ENCODE results near the gene GALM. TPM values are rescaled to one million over a fixed set of nuclear protein-coding genes. Genes with fewer than 3 reads are reported as not detected.

The GALM gene
- total and polyA plus RNA-seq, 2 of the 13 experiments (the other 11 are each of a cell fraction or from before 2014, with no cell fraction given) = 65.5 to 90.0 TPM

DNA sequence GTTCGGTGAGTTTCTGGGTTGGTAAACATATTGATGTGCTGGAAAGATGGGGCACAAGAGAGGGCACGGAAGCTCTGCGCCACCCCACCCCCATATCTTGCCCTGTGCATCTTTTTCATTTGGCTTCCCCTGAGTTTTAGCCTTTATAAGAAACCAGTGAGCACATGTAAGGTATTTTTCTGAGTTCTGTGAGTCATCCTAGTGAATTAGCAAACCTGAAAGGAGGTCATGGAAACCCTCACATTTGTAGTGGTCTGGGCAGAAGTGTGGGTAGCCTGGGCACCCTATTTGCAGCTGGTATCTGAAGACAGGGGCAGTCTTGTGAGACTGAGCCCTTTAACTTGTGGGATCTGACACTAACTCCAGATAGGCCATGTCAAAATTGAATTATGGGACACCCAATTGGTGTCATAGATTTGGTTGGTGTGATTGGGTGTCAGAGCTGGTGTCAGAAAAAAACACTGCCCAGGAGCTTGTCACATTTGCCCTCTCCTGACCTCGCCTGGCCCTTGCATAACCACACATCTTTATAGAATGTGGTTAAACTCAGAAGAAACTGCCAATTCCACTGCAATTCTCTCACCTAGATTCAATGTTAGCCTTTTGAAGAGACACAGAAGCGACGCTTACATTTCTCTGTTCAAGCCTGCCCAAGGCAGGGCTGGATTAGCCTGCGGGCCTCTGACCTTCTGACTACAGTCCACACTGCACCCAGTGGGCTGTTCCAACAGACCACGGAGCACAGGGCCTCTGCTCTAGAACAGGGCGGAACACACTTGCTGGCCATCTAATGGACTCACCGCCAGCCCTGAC, 12.0 kb upstream of the GALM start (continued):
- TF ChIP-seq HDAC1 (CRISPR knock-in tag; IDR thresholded peaks at IDR 0.05) (peak; percentile 43; the same call in 1 of the 2 replicates), MED1 (CRISPR knock-in tag; IDR thresholded peaks at IDR 0.05) (no peak), NR2C2 (CRISPR knock-in tag; IDR thresholded peaks at IDR 0.05; ENCODE audit: borderline replicate concordance) (peak; percentile 50), ZNF674 (CRISPR knock-in tag; IDR thresholded peaks at IDR 0.05; ENCODE audit: low read depth) (no peak), FOXA3 (CRISPR knock-in tag; IDR thresholded peaks at IDR 0.05) (no peak), IRF2 (CRISPR knock-in tag; IDR thresholded peaks at IDR 0.05) (0 out of 2 replicates have a peak, but pooled peaks have one; percentile 25), SOX6 (IDR thresholded peaks at IDR 0.05) (no peak), SOX6 (CRISPR knock-in tag; IDR thresholded peaks at IDR 0.05) (peak; percentile 59), PHF5A (CRISPR knock-in tag; IDR thresholded peaks at IDR 0.05; ENCODE audit: low read depth, unreplicated experiment) (peak; percentile 61), TBX3 (IDR thresholded peaks at IDR 0.05; ENCODE audit: borderline replicate concordance) (no peak), ATF7 (IDR thresholded peaks at IDR 0.05) (no peak), ATF7 (CRISPR knock-in tag; IDR thresholded peaks at IDR 0.05) (no peak)
- TF ChIP-seq, protein P1, sequence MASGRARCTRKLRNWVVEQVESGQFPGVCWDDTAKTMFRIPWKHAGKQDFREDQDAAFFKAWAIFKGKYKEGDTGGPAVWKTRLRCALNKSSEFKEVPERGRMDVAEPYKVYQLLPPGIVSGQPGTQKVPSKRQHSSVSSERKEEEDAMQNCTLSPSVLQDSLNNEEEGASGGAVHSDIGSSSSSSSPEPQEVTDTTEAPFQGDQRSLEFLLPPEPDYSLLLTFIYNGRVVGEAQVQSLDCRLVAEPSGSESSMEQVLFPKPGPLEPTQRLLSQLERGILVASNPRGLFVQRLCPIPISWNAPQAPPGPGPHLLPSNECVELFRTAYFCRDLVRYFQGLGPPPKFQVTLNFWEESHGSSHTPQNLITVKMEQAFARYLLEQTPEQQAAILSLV (CRISPR knock-in tag; IDR thresholded peaks at IDR 0.05; ENCODE audit: borderline replicate concordance) = peak; percentile 66; the same call in 1 of the 2 replicates
- TF ChIP-seq, protein P2, sequence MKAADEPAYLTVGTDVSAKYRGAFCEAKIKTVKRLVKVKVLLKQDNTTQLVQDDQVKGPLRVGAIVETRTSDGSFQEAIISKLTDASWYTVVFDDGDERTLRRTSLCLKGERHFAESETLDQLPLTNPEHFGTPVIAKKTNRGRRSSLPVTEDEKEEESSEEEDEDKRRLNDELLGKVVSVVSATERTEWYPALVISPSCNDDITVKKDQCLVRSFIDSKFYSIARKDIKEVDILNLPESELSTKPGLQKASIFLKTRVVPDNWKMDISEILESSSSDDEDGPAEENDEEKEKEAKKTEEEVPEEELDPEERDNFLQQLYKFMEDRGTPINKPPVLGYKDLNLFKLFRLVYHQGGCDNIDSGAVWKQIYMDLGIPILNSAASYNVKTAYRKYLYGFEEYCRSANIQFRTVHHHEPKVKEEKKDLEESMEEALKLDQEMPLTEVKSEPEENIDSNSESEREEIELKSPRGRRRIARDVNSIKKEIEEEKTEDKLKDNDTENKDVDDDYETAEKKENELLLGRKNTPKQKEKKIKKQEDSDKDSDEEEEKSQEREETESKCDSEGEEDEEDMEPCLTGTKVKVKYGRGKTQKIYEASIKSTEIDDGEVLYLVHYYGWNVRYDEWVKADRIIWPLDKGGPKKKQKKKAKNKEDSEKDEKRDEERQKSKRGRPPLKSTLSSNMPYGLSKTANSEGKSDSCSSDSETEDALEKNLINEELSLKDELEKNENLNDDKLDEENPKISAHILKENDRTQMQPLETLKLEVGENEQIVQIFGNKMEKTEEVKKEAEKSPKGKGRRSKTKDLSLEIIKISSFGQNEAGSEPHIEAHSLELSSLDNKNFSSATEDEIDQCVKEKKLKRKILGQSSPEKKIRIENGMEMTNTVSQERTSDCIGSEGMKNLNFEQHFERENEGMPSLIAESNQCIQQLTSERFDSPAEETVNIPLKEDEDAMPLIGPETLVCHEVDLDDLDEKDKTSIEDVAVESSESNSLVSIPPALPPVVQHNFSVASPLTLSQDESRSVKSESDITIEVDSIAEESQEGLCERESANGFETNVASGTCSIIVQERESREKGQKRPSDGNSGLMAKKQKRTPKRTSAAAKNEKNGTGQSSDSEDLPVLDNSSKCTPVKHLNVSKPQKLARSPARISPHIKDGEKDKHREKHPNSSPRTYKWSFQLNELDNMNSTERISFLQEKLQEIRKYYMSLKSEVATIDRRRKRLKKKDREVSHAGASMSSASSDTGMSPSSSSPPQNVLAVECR (CRISPR knock-in tag; IDR thresholded peaks at IDR 0.05; ENCODE audit: borderline replicate concordance) = peak; percentile 42; the same call in 1 of the 2 replicates
- TF ChIP-seq, protein P3, sequence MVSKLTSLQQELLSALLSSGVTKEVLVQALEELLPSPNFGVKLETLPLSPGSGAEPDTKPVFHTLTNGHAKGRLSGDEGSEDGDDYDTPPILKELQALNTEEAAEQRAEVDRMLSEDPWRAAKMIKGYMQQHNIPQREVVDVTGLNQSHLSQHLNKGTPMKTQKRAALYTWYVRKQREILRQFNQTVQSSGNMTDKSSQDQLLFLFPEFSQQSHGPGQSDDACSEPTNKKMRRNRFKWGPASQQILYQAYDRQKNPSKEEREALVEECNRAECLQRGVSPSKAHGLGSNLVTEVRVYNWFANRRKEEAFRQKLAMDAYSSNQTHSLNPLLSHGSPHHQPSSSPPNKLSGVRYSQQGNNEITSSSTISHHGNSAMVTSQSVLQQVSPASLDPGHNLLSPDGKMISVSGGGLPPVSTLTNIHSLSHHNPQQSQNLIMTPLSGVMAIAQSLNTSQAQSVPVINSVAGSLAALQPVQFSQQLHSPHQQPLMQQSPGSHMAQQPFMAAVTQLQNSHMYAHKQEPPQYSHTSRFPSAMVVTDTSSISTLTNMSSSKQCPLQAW (CRISPR knock-in tag; IDR thresholded peaks at IDR 0.05) = peak; percentile 43; the same call in 1 of the 2 replicates
- TF ChIP-seq, protein P4, sequence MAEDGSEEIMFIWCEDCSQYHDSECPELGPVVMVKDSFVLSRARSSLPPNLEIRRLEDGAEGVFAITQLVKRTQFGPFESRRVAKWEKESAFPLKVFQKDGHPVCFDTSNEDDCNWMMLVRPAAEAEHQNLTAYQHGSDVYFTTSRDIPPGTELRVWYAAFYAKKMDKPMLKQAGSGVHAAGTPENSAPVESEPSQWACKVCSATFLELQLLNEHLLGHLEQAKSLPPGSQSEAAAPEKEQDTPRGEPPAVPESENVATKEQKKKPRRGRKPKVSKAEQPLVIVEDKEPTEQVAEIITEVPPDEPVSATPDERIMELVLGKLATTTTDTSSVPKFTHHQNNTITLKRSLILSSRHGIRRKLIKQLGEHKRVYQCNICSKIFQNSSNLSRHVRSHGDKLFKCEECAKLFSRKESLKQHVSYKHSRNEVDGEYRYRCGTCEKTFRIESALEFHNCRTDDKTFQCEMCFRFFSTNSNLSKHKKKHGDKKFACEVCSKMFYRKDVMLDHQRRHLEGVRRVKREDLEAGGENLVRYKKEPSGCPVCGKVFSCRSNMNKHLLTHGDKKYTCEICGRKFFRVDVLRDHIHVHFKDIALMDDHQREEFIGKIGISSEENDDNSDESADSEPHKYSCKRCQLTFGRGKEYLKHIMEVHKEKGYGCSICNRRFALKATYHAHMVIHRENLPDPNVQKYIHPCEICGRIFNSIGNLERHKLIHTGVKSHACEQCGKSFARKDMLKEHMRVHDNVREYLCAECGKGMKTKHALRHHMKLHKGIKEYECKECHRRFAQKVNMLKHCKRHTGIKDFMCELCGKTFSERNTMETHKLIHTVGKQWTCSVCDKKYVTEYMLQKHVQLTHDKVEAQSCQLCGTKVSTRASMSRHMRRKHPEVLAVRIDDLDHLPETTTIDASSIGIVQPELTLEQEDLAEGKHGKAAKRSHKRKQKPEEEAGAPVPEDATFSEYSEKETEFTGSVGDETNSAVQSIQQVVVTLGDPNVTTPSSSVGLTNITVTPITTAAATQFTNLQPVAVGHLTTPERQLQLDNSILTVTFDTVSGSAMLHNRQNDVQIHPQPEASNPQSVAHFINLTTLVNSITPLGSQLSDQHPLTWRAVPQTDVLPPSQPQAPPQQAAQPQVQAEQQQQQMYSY (CRISPR knock-in tag; IDR thresholded peaks at IDR 0.05) = no peak

All from HepG2 (cell line).